HFFc6 (cell line): ENCODE measurements around the gene SERPINA5. TPM values are rescaled to one million over a fixed set of nuclear protein-coding genes. Genes with fewer than 3 reads are reported as not detected.

Experiments
- DNase-seq: peaks from one replicate; pipeline ENCODE4 v3.0.0-alpha.2; 2018
- H3K27ac Mint-ChIP-seq: 2 replicates; pipeline ENCODE4 v1.8.0; 2020; ENCODE audit warnings: mild to moderate bottlenecking, mixed read lengths
- H3K27me3 Mint-ChIP-seq: 2 replicates; pipeline ENCODE4 v1.8.0; 2021; ENCODE audit warnings: mild to moderate bottlenecking, moderate library complexity, mixed read lengths; ENCODE audit not compliant: insufficient read depth
- H3K36me3 Mint-ChIP-seq: 2 replicates; pipeline ENCODE4 v1.8.0; 2021; ENCODE audit warnings: low read depth, mixed read lengths
- H3K4me1 Mint-ChIP-seq: 2 replicates; pipeline ENCODE4 v1.8.0; 2020; ENCODE audit warnings: low read depth, mixed read lengths
- H3K4me3 Mint-ChIP-seq: 2 replicates; pipeline ENCODE4 v1.8.0; 2020; ENCODE audit warnings: mild to moderate bottlenecking, moderate library complexity, mixed read lengths
- H3K9me3 Mint-ChIP-seq: 2 replicates; pipeline ENCODE4 v1.8.0; 2020; ENCODE audit warnings: mild to moderate bottlenecking, mixed read lengths
- total RNA-seq, 6 experiments: library from RNA; stranded (reverse); fragmentation: NEBNext Ultra II Directional; extraction: Animal tissue kit (Norgen Biotek cat#: 25700); gene quantifications; 2 replicates in 1 of 6; 3 replicates in 5 of 6; pipeline ENCODE4 v1.2.3, GENCODE V29; 2021
- TF ChIP-seq, protein P1 (sequence below): fragments of 200-600 bp; sonication (generic); IDR thresholded peaks from 2 replicates; pipeline ENCODE4 v1.5.0; 2021; ENCODE audit warnings: antibody characterized with exemption, mild to moderate bottlenecking

Gene SERPINA5
- total RNA-seq, 6 experiments from 2014 or later = not detected

DNA sequence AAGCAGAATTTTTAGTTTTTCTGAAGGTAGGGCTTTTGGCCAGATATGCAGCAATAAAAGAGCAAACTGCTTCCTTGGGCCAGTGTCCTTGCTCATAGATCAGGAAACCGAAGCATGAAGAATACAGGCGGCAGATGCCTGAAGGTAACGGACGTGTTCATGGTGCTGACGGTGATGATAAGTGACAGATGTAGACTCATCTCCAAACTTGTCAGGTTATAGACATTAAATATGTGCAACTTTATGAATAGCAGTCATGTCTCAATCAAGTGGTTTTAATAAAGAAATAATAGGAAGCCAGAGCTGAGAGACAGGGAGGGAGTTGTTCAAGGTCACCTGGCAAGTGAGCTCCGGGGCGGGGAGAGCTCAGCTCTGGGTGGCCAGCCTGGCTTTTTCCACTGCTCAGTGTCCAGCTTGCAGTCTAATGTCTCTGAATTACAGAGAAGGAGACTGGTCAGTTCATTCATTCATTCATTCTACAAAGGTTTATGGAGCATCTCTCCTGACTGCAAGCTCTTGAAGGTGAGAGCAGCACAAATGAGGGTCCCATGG lies 1.0 kb downstream of the SERPINA5 start:
- DNase-seq = no peak
- peaks cover 74% of the 10 kb centered on the region for H3K9me3 Mint-ChIP-seq
- no peaks in the 10 kb centered on the region; the same call in 1 of the 2 replicates for H3K27me3 Mint-ChIP-seq
- no peaks in the 10 kb centered on the region for H3K4me1 Mint-ChIP-seq
- TF ChIP-seq, protein P1, sequence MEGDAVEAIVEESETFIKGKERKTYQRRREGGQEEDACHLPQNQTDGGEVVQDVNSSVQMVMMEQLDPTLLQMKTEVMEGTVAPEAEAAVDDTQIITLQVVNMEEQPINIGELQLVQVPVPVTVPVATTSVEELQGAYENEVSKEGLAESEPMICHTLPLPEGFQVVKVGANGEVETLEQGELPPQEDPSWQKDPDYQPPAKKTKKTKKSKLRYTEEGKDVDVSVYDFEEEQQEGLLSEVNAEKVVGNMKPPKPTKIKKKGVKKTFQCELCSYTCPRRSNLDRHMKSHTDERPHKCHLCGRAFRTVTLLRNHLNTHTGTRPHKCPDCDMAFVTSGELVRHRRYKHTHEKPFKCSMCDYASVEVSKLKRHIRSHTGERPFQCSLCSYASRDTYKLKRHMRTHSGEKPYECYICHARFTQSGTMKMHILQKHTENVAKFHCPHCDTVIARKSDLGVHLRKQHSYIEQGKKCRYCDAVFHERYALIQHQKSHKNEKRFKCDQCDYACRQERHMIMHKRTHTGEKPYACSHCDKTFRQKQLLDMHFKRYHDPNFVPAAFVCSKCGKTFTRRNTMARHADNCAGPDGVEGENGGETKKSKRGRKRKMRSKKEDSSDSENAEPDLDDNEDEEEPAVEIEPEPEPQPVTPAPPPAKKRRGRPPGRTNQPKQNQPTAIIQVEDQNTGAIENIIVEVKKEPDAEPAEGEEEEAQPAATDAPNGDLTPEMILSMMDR = no peak
- peaks cover 4% of the 10 kb centered on the region; the same call in 1 of the 2 replicates for H3K36me3 Mint-ChIP-seq
- no peak overlapping the region for H3K27ac Mint-ChIP-seq
- no peak overlapping the region for H3K4me3 Mint-ChIP-seq

DNA sequence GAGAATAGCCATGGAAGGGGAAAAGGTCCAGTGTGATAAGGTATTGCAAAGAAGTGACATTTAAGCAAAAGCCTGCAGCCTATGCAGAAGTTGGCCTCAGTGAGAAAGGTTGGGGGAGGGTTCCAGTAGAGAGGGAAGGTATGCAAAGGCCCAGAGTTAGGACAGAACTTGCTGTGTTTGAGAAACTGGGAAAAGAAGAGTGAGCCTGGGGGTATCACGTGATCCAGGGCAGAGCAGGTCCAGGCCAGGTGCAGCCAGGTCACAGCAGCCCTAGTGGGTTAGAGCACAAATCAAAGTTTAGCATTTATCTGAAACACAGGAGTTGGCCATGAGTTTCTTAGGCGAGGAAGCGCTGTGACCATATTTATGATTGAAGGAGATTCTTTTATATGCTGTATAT lies 1.6 kb downstream of the SERPINA5 start:
- Mint-ChIP-seq H3K27me3 (no peaks in the 10 kb centered on the region; the same call in 1 of the 2 replicates), H3K9me3 (peaks cover 79% of the 10 kb centered on the region)
- no peak for DNase-seq

DNA sequence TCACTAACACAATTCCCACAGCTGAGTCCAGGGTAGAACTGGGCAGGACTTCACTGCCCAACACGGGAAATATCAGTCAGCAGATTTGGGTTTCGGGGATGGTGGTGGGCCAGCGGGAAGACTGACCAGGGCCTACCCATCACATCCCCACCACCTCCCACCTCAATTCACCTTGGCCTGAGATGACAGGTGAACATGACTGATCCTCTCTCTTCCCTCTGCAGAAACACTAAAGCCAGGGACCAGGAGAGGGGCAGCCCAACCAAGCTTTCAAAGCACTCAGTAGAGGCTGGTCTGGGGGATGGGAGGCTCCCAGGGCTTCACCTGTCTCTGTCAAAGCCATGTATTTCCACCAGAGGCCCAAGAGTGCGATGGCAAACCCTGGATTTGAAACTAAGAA lies 2.3 kb downstream of the SERPINA5 start:
- TF ChIP-seq, protein P1 = no peak
- DNase-seq = no peak
- Mint-ChIP-seq H3K27ac (no peak overlapping the region), H3K4me3 (no peak overlapping the region), H3K9me3 (peaks cover 84% of the 10 kb centered on the region), H3K36me3 (peaks cover 4% of the 10 kb centered on the region; the same call in 1 of the 2 replicates), H3K4me1 (no peaks in the 10 kb centered on the region), H3K27me3 (no peaks in the 10 kb centered on the region; the same call in 1 of the 2 replicates)

More for the DNA sequence above, 1.6 kb downstream of the SERPINA5 start:
- Mint-ChIP-seq H3K4me3 (no peak overlapping the region), H3K4me1 (no peaks in the 10 kb centered on the region), H3K27ac (no peak overlapping the region), H3K36me3 (peaks cover 4% of the 10 kb centered on the region; the same call in 1 of the 2 replicates)
- TF ChIP-seq, protein P1 = no peak

DNA sequence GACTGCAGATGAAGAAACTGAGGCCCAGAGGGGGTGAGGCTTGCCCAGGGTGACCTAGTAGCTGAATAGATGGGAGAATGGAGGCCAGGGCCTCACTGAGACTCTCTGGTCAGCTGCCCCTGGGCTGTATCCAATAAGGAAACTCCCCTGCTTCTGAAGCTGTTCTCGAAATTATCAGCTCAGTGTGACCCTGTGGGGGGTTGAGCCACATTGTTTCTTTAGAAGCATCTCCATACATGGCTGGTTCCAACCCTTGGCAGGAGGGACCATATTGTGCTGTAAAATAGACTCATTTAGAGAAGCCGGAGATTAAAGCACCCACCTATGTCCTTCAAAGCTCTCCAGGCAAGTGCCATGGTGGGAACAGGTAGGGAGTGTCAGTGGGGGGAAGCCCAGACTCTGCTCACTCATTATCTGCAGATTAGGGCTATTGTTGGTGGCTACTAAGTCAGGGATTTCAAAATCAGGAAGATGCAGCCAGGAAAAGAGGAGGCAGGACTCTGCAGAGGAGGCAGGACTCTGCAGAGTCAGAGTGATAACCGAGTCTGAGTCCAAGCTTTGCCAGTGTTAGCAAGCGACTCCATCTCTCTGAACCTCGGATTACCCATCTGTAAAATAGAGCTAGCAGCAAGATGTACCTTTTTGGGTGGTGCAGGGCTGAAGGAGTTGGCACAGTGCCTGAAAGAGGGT lies 3.5 kb downstream of the SERPINA5 start:
- peaks cover 4% of the 10 kb centered on the region; the same call in 1 of the 2 replicates for H3K36me3 Mint-ChIP-seq
- H3K4me3 Mint-ChIP-seq = no peak overlapping the region
- no peaks in the 10 kb centered on the region for H3K4me1 Mint-ChIP-seq

DNA sequence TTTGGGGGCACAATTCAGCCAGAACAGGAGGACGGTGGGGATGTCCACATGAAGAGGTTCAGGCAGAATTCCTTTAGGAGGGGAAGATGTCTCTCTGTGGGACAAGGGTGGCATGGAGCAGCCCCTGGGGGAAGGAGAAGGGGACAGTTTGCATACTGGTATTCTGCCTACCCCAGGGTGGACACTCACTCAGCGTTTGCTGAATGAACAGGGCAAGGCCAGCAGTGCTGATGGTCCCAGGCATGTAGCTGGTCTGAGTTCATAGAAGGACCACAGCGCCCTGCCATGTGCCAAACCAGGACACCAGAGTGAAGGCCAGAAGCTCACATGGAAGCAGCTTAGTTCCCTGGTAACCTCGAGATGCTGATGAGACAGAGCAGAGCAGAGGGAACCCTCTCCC lies 5.4 kb downstream of the SERPINA5 start:
- Mint-ChIP-seq H3K4me3 (no peak overlapping the region), H3K27me3 (no peaks in the 10 kb centered on the region; the same call in 1 of the 2 replicates), H3K4me1 (no peaks in the 10 kb centered on the region), H3K9me3 (peaks cover 81% of the 10 kb centered on the region), H3K36me3 (peaks cover 9% of the 10 kb centered on the region; the same call in 1 of the 2 replicates), H3K27ac (no peak overlapping the region)
- no peak for DNase-seq
- TF ChIP-seq, protein P1 = no peak

More for the DNA sequence above, 3.5 kb downstream of the SERPINA5 start:
- TF ChIP-seq, protein P1 = no peak
- no peaks in the 10 kb centered on the region; the same call in 1 of the 2 replicates for H3K27me3 Mint-ChIP-seq
- DNase-seq = no peak
- no peak overlapping the region for H3K27ac Mint-ChIP-seq
- peaks cover 77% of the 10 kb centered on the region for H3K9me3 Mint-ChIP-seq
